NOMO-1 treated with DMSO at 0.1 percent for 48 hours (cell line): ENCODE results near the gene PRICKLE2.

ENCODE experiments used
- DNase-seq: peaks from one replicate; lab custom pipeline; 2025; ENCODE audit not compliant: unreplicated experiment; lab: John Stamatoyannopoulos, UW

The PRICKLE2 gene

DNA sequence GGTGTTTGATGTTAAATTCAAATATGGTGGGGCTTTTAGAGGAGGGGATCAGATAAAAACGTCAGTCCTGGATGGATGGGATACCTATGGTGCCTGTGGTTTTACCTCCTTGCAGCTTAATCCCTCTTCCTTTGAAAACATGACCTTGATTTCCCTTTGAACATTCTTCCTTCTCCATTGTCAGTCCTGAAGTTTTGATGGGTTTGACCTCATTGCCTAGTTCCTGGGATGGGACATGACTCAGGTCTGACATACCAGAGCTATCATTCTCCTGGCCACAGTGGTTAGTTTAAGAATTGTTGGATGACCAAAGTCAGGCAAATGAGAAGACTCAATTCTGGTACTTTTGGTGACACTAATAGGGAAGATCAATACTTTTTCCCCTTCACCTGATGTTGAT lies 87.2 kb downstream of the PRICKLE2 start:
- DNase-seq, result no peak

DNA sequence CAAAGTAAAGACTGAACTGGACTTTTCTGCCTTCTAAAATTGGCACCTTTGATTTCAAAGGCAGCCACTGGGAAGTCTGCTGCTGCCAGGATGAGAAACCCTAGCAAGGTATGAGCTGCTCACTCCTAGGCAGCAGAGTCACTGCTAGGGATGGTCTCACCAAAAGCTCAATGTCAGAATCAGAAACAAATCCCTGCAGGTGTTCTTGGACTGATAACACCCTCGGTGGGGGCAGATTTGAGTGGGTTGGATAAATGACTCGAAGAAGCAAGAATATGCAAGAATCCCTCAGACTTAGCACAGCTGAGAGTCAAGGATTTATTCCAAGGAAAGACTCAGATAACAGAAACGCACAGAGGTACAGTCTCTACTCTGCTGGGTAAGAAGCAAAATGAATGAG lies 90.4 kb downstream of the PRICKLE2 start:
- DNase-seq, result no peak

DNA sequence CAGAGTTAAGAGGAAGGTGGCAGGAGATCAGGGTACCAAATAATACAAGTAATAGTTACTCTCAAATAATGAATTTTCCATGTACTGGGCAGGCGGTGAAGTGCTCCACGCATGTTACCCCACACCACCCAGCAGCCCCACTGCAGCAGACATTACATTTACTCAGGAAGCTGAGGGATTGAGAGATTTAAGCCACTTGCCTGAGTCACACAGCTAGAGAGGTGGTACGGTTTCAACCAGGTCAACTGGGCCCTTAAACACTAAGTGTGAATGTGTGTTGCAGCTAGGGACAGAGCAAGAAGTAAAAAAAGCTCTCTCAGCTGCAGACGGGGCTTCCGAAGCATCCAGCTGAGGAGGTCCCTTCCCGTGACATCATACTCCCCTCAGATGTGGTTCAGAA lies 91.3 kb downstream of the PRICKLE2 start:
- no peak for DNase-seq

DNA sequence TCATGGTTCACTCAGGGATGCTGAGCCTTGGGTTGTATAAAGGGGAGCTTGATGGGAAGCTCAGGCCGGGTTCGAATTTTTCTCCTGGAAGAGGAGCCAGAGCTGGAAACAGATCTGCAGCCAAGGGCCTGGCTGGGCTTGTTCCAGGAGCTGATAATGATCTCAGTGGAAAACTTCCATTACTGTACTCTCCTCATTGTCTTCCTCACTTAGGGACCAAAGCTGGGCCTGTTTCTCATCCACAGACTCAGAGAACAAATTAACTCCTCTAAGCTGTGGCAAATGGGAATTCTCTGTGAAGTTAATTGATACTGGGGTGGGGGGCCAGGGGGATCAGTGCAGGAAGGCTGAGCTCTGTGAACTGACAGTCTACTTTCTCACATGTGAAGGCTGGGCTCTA lies 92.0 kb downstream of the PRICKLE2 start:
- no peak for DNase-seq

DNA sequence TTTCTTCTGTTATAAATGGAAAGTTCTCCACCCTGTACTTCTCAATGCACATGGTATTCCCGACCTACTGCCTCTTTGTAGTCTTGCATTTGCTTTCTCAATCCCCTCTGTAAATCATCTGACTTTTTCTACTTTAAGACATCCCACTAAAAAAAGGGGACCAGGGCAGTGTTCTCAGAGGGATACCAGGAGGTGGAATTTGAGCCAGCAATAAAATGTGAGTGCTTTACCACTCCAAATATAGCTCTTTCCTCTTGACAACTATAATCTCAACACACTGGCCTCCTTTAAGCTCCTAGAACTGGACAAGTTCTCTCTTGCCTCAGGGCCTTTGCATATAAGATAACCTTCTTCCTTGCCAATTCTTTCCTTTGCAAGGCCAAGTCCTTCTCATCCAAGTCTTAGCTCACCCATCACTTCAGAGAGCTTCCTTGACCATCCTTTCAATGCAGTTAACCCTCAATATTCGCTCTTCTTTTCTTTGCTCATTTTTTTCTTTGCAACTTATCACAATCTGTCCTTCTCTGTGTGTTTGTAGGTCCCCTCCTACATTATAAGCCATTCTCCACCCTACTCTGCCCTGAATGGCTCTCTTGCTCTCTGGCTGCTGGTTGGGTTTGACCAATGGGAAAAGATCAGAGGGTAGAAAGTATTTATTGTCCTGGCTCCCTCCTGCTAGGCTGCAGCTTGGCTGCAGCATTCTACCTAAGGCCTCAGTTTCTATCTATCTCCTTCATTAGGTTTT lies 93.4 kb downstream of the PRICKLE2 start:
- no peak for DNase-seq

DNA sequence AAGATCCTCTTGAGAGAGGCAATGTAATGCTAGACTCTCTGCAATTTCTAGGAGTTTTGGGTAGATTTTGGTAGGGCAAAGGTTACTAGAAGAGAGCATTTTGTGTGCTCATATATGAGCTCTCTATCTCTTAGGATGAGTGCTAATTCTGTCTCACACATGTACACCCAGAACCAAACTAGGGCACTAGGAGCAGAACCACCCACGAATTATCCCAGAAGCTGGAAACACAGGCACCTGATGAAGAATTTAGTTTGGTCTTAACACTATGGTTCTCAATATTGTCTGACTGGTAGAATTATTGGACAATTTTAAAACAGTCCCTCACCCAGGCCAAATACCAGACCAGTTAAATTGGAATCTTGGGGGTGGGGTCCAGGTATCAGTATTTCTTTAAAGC lies 94.8 kb downstream of the PRICKLE2 start:
- DNase-seq, result no peak

DNA sequence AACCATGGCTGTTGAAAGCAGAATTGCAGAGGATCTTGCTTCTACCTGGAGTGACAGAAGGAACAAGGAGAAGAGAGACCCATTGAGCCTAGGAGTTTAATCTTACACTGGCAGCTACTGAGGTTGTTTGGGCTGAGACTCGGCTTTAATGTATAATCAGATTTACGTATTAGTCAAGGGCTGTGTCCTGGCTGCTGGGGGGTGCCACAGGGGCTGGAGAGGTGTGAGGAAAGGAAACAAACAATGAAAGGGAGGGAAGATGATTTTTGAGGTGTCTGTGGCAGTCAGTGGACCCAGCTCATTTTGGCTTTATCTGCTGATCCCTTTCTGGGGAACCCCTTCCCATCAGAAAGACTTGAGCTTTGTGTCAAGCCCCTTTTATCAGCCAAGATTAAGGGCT lies 95.7 kb downstream of the PRICKLE2 start:
- DNase-seq, result no peak

DNA sequence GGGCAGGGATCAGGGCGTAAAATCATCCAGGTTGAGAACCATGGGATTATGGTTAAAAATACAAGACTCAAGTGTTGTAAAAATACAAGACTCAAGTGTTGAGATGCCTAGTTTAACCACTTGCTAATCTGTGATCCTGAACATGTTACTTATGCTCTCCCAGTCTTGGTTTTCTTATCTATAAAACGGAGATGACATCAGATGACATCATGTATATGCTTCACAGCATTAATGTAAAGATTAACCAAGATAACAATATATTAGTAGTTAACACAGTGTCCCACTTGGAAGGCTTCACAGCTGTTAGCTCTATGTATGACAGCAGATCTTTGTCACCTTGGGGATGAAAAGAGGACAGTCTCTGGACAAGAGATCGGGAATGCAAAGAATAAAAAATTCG lies 96.2 kb downstream of the PRICKLE2 start:
- no peak for DNase-seq

DNA sequence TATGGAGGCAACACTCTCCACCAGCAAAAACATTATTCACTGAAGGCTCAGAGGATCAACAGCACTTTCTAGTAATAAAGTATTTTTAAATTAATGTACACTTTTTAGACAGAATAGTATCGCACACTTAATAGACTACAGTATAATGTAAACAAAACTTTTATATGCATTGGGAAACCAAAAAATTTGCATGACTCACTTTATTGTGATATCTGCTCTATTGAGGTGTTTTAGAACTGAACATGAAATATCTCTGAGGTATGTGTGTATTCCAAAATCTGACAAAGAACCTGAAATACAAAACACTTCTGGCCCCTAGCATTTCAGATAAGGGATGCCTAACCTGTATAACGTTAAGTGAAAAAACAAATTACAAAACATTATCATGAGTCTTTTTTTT lies 99.7 kb downstream of the PRICKLE2 start:
- no peak for DNase-seq

DNA sequence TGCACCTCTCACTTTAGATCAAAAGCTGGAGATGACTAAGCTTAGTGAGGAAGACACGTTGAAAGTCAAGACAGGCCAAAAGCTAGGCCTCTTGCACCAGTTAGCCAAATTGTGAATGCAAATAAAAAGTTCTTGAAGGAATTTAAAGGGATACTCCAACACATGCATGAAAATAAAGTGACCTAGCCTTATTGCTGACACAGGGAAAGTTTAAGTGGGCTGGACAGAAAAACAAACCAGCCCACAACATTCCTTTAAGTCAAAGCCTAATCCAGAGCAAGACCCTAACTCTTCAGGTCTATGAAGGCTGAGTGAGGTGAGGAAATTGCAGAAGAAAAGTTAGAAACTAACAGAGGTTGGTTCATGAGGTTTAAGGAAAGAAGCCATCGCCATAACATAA lies 101.3 kb downstream of the PRICKLE2 start:
- no peak for DNase-seq

DNA sequence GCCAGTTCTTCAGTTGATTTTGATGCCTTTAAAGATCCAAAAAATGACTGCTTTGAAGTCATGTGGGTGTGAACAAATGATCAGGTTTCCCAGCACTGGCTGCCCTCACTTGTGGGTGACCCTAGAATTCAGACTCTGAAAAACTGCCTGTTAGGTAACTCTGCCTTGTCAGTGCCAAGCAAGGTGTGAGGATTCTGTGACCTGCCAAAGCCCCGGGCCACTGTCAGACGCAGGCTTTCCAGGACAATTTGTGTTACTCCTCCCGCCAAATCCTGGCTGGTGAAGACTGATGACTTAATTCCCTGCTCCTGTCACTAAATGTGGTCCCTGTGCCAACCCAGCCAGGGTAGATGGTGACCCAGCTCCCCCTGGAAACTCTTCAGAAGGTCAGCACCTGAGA lies 102.8 kb downstream of the PRICKLE2 start:
- DNase-seq, result no peak

DNA sequence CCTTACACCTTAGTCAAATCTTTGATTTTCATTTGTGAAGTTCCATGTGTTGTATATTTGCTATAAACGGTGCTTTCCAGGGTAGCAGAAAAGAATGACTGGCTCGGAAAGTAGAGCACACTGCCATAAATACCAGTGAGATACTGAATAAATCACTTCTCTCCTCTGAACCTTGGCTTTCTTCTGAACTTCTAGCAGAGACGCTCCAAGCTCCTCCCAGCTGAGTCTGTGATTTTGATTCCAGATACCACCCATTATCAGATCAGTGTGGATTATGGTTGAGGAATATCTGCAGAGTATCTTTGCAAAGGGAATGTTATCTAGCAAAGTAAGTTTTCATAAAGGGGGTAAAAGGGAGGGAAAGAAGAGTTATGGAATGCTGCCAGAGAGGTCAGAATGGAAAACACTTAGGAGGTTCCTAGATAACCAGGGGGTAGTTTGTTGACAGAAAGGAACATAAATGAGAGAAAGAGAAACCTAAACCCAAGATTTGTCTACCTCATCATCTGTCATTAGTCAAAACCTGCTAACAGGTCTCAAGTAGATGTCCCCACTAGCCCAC lies 103.4 kb downstream of the PRICKLE2 start:
- no peak for DNase-seq

DNA sequence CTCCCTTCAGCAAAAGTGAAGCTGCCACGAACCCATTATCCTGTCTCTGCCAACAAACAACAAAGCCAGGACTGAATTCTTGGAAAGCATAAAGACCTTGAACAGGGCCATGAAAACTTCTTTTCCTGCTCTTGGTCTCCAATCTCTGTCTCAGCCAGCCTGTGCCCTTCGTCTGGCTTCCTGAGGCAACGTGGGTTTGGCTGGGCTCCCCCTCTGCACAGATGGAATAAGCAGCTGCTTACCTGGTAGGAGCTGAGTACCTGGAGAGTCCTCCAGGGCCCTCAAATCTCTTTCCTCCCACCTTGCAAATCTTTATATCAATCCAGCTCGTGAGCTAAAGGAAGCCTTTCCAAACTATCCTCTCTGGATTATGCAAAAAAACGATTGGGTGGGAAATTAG lies 104.4 kb downstream of the PRICKLE2 start:
- DNase-seq, result no peak

DNA sequence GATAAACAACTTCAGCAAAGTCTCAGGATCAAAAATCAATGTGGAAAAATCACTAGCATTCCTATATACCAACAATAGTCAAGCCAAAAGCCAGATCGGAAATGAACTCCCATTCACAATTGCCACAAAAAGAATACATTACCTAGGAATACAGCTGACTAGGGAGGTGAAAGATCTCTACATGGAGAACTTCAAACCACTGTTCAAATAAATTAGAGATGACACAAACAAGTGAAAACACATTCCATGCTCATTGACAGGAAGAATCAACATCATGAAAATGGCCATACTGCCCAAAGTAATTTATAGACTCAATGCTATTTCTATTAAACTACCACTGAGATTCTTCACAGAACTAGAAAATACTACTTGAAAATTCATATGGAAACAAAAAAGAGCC lies 107.8 kb downstream of the PRICKLE2 start:
- DNase-seq, result no peak

DNA sequence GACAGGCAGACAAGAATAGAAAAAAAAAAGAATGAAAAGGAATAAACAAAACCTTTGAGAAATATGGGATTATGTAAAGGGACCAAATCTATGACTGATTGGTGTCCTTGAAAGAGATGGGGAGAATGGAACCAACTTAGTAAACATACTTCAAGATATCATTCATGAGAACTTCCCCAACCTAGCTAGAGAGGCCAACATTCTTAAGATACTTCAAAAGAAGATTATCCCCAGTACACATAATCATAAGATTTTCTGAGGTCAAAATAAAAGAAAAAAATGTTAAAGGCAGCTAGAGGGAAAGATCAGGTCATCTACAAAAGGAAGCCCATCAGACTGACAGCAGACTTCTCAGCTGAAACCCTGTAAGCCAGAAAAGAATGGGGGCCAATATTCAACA lies 110.6 kb downstream of the PRICKLE2 start:
- DNase-seq, result no peak

DNA sequence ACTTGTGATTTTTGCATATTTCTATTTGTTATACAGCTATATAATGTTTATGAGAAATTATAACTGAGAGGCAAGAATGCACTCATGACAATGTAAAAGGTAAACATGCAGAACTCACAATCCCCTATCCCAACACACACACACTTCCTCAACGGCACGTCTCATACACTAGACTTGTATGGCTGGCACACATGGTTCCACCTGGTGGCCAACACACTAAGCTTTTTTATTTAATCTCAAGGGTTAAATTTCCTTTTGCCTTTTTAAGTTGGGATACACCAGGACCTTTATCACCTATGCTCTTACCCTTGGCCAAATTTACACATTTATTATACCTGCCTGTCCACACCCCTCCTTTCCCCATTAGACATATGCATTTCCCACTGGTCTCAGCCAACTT lies 113.4 kb downstream of the PRICKLE2 start:
- no peak for DNase-seq

DNA sequence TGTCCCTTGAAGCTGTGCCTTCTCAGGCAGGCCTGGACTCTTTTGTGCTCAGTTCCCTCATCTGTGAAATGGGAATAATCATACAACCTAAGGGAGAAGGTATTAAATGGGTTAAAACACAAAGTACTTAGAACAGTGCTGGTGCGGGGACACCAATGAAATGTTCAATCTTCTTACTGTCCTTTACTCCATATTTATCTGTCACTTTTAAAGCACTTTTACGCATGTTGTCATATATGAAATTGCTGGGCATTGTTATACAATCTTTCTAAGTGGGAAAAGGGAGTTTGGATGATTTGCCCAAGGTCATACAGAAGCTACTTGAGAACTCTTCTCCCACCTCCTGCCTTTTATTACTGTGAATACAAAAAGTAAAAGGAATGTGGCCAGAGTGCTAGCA lies 114.2 kb downstream of the PRICKLE2 start:
- no peak for DNase-seq

DNA sequence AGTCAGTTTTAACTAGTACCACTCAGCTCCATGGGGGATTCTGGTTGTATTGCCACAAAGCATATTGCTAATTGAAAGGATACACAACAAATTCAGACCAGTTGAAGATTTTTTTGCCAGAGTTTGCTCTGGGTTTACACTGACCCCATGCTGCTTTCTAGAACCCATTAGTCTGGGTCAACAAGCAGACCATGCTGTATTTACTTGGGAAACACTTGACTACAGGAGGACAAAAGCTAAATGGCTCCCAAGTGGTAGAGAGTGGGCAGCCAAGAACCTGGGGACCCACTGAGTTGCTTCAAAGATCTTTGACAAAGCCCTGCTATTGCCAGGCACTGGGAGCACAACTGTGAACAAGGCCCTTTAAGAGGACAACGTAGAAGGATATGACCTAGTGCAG lies 115.2 kb downstream of the PRICKLE2 start:
- no peak for DNase-seq

DNA sequence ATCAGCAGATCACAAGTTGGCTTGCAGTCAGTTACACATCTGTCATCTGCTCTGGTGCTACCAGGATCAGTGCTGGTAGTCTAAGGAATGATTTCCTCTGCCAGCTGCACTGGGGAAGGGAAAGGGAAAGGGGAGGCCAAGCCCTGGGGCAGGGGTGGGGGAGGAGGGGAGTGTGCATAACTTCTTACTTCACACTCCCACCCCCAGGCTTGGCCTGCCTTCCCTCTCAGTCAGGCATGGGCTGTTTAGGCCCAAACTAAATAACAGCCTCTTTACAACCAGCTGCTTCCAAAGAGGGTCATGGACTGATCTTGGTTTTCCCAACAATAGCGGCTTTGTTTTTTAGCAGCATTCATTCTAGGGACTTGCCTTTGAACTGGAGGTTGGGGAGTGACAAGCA lies 115.8 kb downstream of the PRICKLE2 start:
- DNase-seq, result no peak

DNA sequence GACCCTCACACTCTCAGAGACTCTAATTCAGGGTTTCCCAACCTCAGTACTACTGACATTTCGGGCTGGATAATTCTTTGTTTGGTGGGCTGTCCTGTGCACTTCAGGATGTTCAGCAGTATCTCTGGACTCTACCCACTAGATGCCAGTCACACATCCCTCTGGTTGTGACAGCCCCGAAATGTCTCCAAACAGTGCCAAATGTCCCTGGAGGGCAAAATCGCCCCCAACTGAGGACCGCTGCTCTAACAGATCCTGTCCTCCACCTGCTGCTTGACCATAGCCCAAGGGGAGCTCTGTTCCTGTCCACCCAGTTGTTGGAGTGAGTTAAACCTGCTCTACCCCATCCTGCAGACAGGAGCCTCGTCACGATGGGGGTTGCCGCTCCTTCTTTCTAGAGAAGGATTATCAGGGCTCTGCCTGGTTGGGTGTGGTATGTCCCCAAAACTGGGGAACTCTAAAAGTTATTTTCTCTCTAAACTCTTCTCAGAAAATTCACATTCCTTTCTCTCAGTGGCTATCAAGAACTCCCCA lies 116.4 kb downstream of the PRICKLE2 start:
- no peak for DNase-seq

DNA sequence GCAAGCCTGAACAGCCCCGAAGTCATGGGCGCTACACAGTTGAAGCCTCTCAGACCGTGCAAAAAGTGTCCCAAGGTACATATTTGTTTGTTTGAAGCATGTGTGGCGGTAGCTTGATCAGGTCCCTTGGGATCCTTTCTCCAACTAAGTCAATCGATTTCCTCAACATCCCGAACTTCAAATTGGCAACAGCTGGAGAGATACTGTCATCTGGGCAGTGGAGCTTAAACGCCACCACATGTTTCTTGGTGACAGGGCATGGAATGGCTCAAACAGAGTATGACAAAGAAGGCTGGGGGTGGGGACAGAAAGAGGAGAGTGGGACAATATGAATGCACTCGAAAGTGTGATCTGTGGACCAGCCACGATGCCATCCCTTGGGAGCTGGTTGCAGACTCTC lies 117.0 kb downstream of the PRICKLE2 start:
- no peak for DNase-seq

DNA sequence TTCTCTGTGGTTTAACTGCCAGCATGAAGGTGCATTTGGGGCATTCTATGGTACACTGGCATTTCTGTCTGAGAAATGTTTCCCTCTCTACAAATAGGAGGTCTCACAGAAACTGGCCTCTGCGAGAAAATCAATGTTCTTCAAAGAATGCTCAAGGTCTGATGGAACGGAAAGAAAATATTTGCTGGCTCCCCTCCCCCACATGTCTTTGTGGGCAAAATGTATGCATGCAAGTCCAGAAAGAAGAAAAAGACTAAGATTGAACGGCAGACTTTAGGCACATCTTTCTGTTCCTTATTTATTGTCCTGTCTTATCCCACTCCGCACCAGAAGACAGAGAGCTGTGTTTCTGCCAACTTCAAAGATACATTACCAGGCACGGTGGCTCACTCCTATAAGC lies 118.1 kb downstream of the PRICKLE2 start:
- no peak for DNase-seq

DNA sequence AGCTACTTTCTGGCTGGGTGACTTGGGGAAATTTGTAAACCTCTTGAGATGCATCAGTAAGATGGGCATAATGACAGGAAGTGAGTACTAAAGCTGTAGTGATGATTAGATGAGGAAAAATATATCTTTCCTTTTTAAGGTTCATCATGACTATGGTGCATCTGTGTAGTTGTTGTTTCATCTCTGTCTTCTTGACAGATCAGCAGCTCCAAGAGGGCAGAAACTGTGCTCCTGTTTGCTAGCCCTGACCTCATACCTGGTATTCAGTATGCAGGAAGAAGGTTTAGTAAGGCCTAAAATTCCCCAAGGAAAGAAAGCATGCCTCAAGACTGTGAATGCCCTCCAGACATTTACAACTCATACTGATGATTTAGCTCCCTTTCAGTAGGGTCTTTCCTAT lies 119.5 kb downstream of the PRICKLE2 start:
- no peak for DNase-seq
